HCT116 (cell line): Measurements from ENCODE around the gene EBI3. TPM values are rescaled to one million over a fixed set of nuclear protein-coding genes. Genes with fewer than 3 reads are reported as not detected.

Experiments
- ATAC-seq: fragments of 200-7000 bp; cut with Tn5 transposase; 2 replicates; pipeline ENCODE4 v1.9.1; 2020; ENCODE audit warnings: mild to moderate bottlenecking, moderate library complexity
- BruUV-seq: library from RNA; stranded (reverse); fragments of 400-500 nt; replicated peaks from 2 replicates; lab custom pipeline; 2021; lab: Mats Ljungman, UMichigan
- CTCF ChIA-PET: fragments of 300-600 bp; sonication (Branson Sonifier 250); formaldehyde crosslinking; loops from one replicate; lab custom pipeline; 2021; ENCODE audit warnings: antibody characterized with exemption; lab: Charles Lee
- POLR2A ChIA-PET: fragments of 300-600, 350-600 bp; sonication (Branson Sonifier 250); formaldehyde crosslinking; loops from one replicate; lab custom pipeline; 2021; ENCODE audit warnings: antibody characterized with exemption; lab: Charles Lee
- RAD21 ChIA-PET, 2 experiments: fragments of 300-600 bp; sonication (Branson Sonifier 250); formaldehyde crosslinking; loops; one replicate each; lab custom pipeline; 2023; ENCODE audit warnings: low total read pairs in 2 of 2; ENCODE audit not compliant: uncharacterized antibody in 2 of 2, unreplicated experiment in 2 of 2, low non-redundant PET in 1 of 2; lab: Charles Lee
- DNase-seq: peaks from one replicate; pipeline ENCODE4 v3.0.0-alpha.2; 2010; ENCODE audit warnings: low read depth, low spot score
- H2AFZ ChIP-seq: fragments of 200-600 bp; shearing (Covaris generic), sonication (generic); 2 replicates; pipeline ENCODE4 v1.6.1; 2017; ENCODE audit warnings: low read depth, mixed run types, mixed read lengths, antibody characterized with exemption, low read length; ENCODE audit not compliant: poor library complexity, severe bottlenecking
- H3K27ac ChIP-seq: 2 replicates; pipeline ENCODE4 v1.5.1; 2012; ENCODE audit warnings: low read depth, low read length
- H3K27me3 ChIP-seq: fragments of 200-600 bp; sonication (generic); 2 replicates; pipeline ENCODE4 v1.6.1; 2016; ENCODE audit warnings: mixed run types, low read length, mixed read lengths; ENCODE audit not compliant: insufficient read depth
- H3K36me3 ChIP-seq, 2 experiments: fragments of 200-500 bp in 1 of 2; fragments of 200-600 bp in 1 of 2; sonication (Bioruptor generic) in 1 of 2; sonication (generic) in 1 of 2; 2 replicates each; pipeline versions ENCODE4 v1.5.1 to v1.6.1; 2014 to 2016; ENCODE audit warnings: low read length in 2 of 2, inconsistent platforms in 1 of 2, mixed read lengths in 1 of 2, mixed run types in 1 of 2; ENCODE audit not compliant: insufficient read depth in 2 of 2, control insufficient read depth in 1 of 2
- H3K4me1 ChIP-seq, 2 experiments: fragments of 200-600 bp in 1 of 2; sonication (generic) in 1 of 2; 2 replicates each; pipeline versions ENCODE4 v1.5.1 to v1.6.1; 2012 to 2017; ENCODE audit warnings: low read length in 2 of 2, inconsistent platforms in 1 of 2, mild to moderate bottlenecking in 1 of 2, mixed read lengths in 1 of 2, mixed run types in 1 of 2, moderate library complexity in 1 of 2; ENCODE audit not compliant: insufficient read depth in 2 of 2, control insufficient read depth in 1 of 2
- H3K4me2 ChIP-seq: fragments of 200-600 bp; sonication (generic); 2 replicates; pipeline ENCODE4 v1.6.1; 2017; ENCODE audit warnings: mixed run types, low read length, mixed read lengths
- H3K4me3 ChIP-seq, 2 experiments: fragments of 200-600 bp in 1 of 2; sonication (generic) in 1 of 2; replicated peaks in 1 of 2; 2 replicates each; pipeline ENCODE4 v1.5.1; 2011 to 2016; ENCODE audit warnings: low read length in 2 of 2, control low read depth in 1 of 2, low read depth in 1 of 2, mild to moderate bottlenecking in 1 of 2, mixed read lengths in 1 of 2, mixed run types in 1 of 2
- H3K79me2 ChIP-seq: fragments of 200-600 bp; sonication (generic); 2 replicates; pipeline ENCODE4 v1.6.1; 2017; ENCODE audit warnings: mild to moderate bottlenecking, mixed run types, low read length, moderate library complexity, mixed read lengths; ENCODE audit not compliant: insufficient read depth
- H3K9ac ChIP-seq: fragments of 200-600 bp; sonication (generic); 2 replicates; pipeline ENCODE4 v1.6.1; 2016; ENCODE audit warnings: low read length, mixed read lengths
- H3K9me2 ChIP-seq: fragments of 200-600 bp; sonication (generic), shearing (Covaris generic); 2 replicates; pipeline ENCODE4 v1.6.1; 2017; ENCODE audit warnings: mixed run types, mild to moderate bottlenecking, moderate library complexity; ENCODE audit not compliant: insufficient read depth
- H3K9me3 ChIP-seq, 2 experiments: fragments of 200-500 bp in 1 of 2; fragments of 200-600 bp in 1 of 2; sonication (Bioruptor generic) in 1 of 2; sonication (generic) in 1 of 2; 2 replicates each; pipeline ENCODE4 v1.6.1; 2014 to 2017; ENCODE audit warnings: low read length in 2 of 2, mixed read lengths in 2 of 2, inconsistent platforms in 1 of 2, low read depth in 1 of 2, mild to moderate bottlenecking in 1 of 2, mixed run types in 1 of 2, moderate library complexity in 1 of 2; ENCODE audit not compliant: control insufficient read depth in 1 of 2, insufficient read depth in 1 of 2
- H4K20me1 ChIP-seq: fragments of 200-600 bp; sonication (generic), shearing (Covaris generic); 2 replicates; pipeline ENCODE4 v1.6.1; 2017; ENCODE audit warnings: mixed run types, mild to moderate bottlenecking, moderate library complexity; ENCODE audit not compliant: insufficient read depth
- RAD21 ChIP-seq: IDR thresholded peaks from 2 replicates; pipeline ENCODE4 v1.6.1; 2012; ENCODE audit warnings: low read depth, mild to moderate bottlenecking
- SP1 ChIP-seq: IDR thresholded peaks from 2 replicates; pipeline ENCODE4 v1.6.1; 2012; ENCODE audit warnings: low read depth
- intact Hi-C: fragments of 100-400 bp; cut with micrococcal nuclease; formaldehyde crosslinking; loops from 2 replicates; pipeline ENCODE4 v1.10.0; 2022
- total RNA-seq: library from RNA; stranded (reverse); gene quantifications from one replicate; pipeline ENCODE4 v1.2.1, GENCODE V29; 2021; ENCODE audit not compliant: unreplicated experiment
- TF ChIP-seq, protein P1 (sequence below), 3 experiments: fragments of 200-600 bp in 1 of 3; sonication (generic) in 1 of 3; IDR thresholded peaks in 2 of 3; conservative IDR thresholded peaks in 1 of 3; 2 replicates each; pipeline ENCODE4 v1.5.1; 2012 to 2017; ENCODE audit warnings: low read depth in 2 of 3, low read length in 2 of 3, antibody characterized with exemption in 1 of 3, borderline replicate concordance in 1 of 3, control low read depth in 1 of 3, mild to moderate bottlenecking in 1 of 3, mixed read lengths in 1 of 3, mixed run types in 1 of 3, moderate library complexity in 1 of 3; ENCODE audit not compliant: insufficient read depth in 1 of 3

Gene EBI3
- total RNA-seq, 1 experiment from 2014 or later = 1.2 TPM

DNA sequence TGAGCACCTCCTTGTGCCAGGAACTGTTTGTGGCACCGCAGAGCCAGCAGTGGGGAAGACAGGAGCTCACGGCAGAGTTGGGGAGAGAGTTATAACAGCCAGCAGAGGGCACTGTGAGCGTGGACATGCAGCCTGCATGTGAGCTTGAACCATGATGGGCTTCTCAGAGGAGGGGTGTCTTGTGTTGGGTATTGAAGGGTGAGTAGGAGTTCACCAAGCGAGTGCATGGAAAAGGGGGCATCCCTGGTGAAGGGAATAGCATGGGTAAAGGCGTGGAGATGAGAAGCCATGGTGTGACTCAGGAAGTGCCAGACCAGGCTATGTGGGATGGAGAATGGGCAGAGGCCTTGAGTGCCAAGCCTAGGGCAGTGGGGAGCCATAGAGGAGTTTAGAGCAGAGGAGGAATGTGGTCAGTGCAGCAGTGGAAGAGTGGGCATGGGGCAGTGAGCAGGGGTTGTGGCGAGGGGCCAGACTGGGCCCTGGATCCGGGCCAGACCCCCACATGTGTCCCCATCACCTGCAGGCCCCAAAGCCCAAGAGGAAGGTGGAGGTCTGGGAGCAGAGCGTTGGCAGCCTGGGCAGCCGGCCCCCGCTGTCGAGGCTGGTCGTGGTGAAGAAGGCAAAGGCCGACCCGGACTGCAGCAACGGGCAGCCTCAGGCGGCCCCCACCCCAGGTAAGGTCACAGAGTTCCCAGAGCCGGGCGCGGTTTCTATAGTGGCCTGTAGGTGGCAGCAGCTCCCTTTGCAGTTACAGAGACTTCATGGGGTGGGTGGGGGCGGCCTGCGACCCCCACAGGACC lies 38.0 kb downstream of the EBI3 start:
- intact Hi-C loops = loop anchor here (1.0 to 10.0 kb wide), 3 partner anchors 85 to 258 kb away; partner anchors contain the start of gene SH3GL1
- no peaks in the 10 kb centered on the region for H3K27me3 ChIP-seq
- no peaks in the 10 kb centered on the region for H3K9me3 ChIP-seq
- no peak overlapping the region for H2AFZ ChIP-seq
- TF ChIP-seq RAD21 (peak; percentile 90), SP1 (no peak)
- TF ChIP-seq, protein P1, sequence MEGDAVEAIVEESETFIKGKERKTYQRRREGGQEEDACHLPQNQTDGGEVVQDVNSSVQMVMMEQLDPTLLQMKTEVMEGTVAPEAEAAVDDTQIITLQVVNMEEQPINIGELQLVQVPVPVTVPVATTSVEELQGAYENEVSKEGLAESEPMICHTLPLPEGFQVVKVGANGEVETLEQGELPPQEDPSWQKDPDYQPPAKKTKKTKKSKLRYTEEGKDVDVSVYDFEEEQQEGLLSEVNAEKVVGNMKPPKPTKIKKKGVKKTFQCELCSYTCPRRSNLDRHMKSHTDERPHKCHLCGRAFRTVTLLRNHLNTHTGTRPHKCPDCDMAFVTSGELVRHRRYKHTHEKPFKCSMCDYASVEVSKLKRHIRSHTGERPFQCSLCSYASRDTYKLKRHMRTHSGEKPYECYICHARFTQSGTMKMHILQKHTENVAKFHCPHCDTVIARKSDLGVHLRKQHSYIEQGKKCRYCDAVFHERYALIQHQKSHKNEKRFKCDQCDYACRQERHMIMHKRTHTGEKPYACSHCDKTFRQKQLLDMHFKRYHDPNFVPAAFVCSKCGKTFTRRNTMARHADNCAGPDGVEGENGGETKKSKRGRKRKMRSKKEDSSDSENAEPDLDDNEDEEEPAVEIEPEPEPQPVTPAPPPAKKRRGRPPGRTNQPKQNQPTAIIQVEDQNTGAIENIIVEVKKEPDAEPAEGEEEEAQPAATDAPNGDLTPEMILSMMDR (IDR thresholded peaks at IDR 0.05 in 2 of 3, conservative IDR thresholded peaks at IDR 0.05 in 1 of 3; ENCODE audit: borderline replicate concordance in 1 of 3, insufficient read depth in 1 of 3, low read depth in 2 of 3, low read length in 2 of 3) = peak; percentile 82 to 95 (median 88)
- H3K36me3 ChIP-seq = peaks cover 2 to 18% of the 10 kb centered on the region in 2 experiments; a peak in 3 of 4 replicates
- peaks cover 0 to 7% of the 10 kb centered on the region in 2 experiments; a peak in 1 of 4 replicates for H3K4me1 ChIP-seq
- DNase-seq (peak; percentile 75), ATAC-seq (peak; percentile 92)
- H4K20me1 ChIP-seq = no peaks in the 10 kb centered on the region
- no peak overlapping the region for H3K4me2 ChIP-seq
- no peak overlapping the region for H3K4me3 ChIP-seq
- H3K9ac ChIP-seq = no peak overlapping the region
- RAD21 ChIA-PET = interaction anchor here (0.6 to 2.2 kb wide), 9 partner anchors 20 to 258 kb away, joined by 3 to 17 read pairs (median 4); partner anchors contain the start of genes MPND (in 1 of the 2) and YJU2 (in 1 of the 2)
- H3K79me2 ChIP-seq = no peaks in the 10 kb centered on the region
- no peak overlapping the region for H3K27ac ChIP-seq
- POLR2A ChIA-PET = interaction anchor here (1.6 kb wide), 1 partner anchor 76 kb away, joined by 10 read pairs; the partner anchor contains the start of gene MPND
- no peaks in the 10 kb centered on the region for H3K9me2 ChIP-seq
- CTCF ChIA-PET = interaction anchor here (0.5 to 2.9 kb wide), 38 partner anchors 8 to 524 kb away, joined by 3 to 52 read pairs (median 5); partner anchors contain the start of genes CHAF1A, MPND, PLIN5 and SH3GL1
- no TSS peak for BruUV-seq
